Activated T-cell treated with anti-CD3 and anti-CD28 coated beads, Interleukin-2, amount 50 U/mL, for 4 hours (primary cell): ENCODE results near the gene SHTN1. TPM values are rescaled to one million over a fixed set of nuclear protein-coding genes. Genes with fewer than 3 reads are reported as not detected.

ENCODE experiments used
- ATAC-seq, 2 donors: fragments of 200-7000 bp; cut with Tn5 transposase; one replicate each; pipeline ENCODE4 v1.10.0; 2021
- DNase-seq: peaks from one replicate; pipeline ENCODE4 v3.0.0-alpha.2; 2020
- H3K27me3 Mint-ChIP-seq: one replicate; pipeline ENCODE4 v1.8.0; 2021; ENCODE audit warnings: low read depth, mixed read lengths
- H3K36me3 Mint-ChIP-seq: one replicate; pipeline ENCODE4 v1.8.0; 2022; ENCODE audit warnings: mixed read lengths; ENCODE audit not compliant: insufficient read depth
- H3K4me1 Mint-ChIP-seq: one replicate; pipeline ENCODE4 v1.8.0; 2021; ENCODE audit warnings: low read depth, mixed read lengths
- H3K4me3 Mint-ChIP-seq: one replicate; pipeline ENCODE4 v1.8.0; 2021; ENCODE audit warnings: mild to moderate bottlenecking, moderate library complexity, mixed read lengths
- H3K9me3 Mint-ChIP-seq: one replicate; pipeline ENCODE4 v1.8.0; 2021; ENCODE audit warnings: mixed read lengths
- total RNA-seq, 3 donors: library from RNA; stranded (reverse); gene quantifications; one replicate each; pipeline ENCODE4 v1.2.1, GENCODE V29; 2021

SHTN1 gene
- total RNA-seq, 3 donors from 2014 or later = 0.13 to 0.35 (median 0.24) TPM

GRCh38 chr10:116995648-116996047, 9.3 kb downstream of the SHTN1 start:
- DNase-seq (no peak), ATAC-seq (no peak)
- Mint-ChIP-seq H3K4me1 (no peaks in the 10 kb centered on the region), H3K4me3 (no peak overlapping the region), H3K27me3 (peaks cover 7% of the 10 kb centered on the region), H3K36me3 (no peaks in the 10 kb centered on the region), H3K9me3 (no peaks in the 10 kb centered on the region)

- DNase-seq (no peak), ATAC-seq (no peak)
- no peaks in the 10 kb centered on the region for H3K4me1 Mint-ChIP-seq
- H3K36me3 Mint-ChIP-seq = no peaks in the 10 kb centered on the region
- no peak overlapping the region for H3K4me3 Mint-ChIP-seq
- no peaks in the 10 kb centered on the region for H3K9me3 Mint-ChIP-seq
- H3K27me3 Mint-ChIP-seq = peaks cover 7% of the 10 kb centered on the region
Measured at GRCh38 chr10:116994113-116994890, 10.7 kb downstream of the SHTN1 start.

- ATAC-seq (no peak), DNase-seq (no peak)
- H3K9me3 Mint-ChIP-seq = no peaks in the 10 kb centered on the region
- no peak overlapping the region for H3K4me3 Mint-ChIP-seq
- no peaks in the 10 kb centered on the region for H3K36me3 Mint-ChIP-seq
- no peaks in the 10 kb centered on the region for H3K4me1 Mint-ChIP-seq
- peaks cover 7% of the 10 kb centered on the region for H3K27me3 Mint-ChIP-seq
Measured at GRCh38 chr10:116993610-116994009, 11.4 kb downstream of the SHTN1 start.

- ATAC-seq (no peak), DNase-seq (no peak)
- H3K9me3 Mint-ChIP-seq = no peaks in the 10 kb centered on the region
- no peaks in the 10 kb centered on the region for H3K36me3 Mint-ChIP-seq
- H3K4me3 Mint-ChIP-seq = no peak overlapping the region
- no peaks in the 10 kb centered on the region for H3K4me1 Mint-ChIP-seq
- H3K27me3 Mint-ChIP-seq = peaks cover 6% of the 10 kb centered on the region
Measured at GRCh38 chr10:116992183-116992582, 12.8 kb downstream of the SHTN1 start.

- no peak for ATAC-seq
- H3K4me1 Mint-ChIP-seq = no peaks in the 10 kb centered on the region
Measured at GRCh38 chr10:116990276-116990800, 14.6 kb downstream of the SHTN1 start.

GRCh38 chr10:116989439-116989838, 15.5 kb downstream of the SHTN1 start:
- no peak for DNase-seq

More at GRCh38 chr10:116990276-116990800, 14.6 kb downstream of the SHTN1 start:
- H3K9me3 Mint-ChIP-seq = no peaks in the 10 kb centered on the region
- no peaks in the 10 kb centered on the region for H3K36me3 Mint-ChIP-seq
- no peak overlapping the region for H3K4me3 Mint-ChIP-seq
- peaks cover 5% of the 10 kb centered on the region for H3K27me3 Mint-ChIP-seq
- DNase-seq = no peak

GRCh38 chr10:116988311-116988710, 16.7 kb downstream of the SHTN1 start:
- H3K4me3 Mint-ChIP-seq = no peak overlapping the region
- no peak for DNase-seq

More at GRCh38 chr10:116989439-116989838, 15.5 kb downstream of the SHTN1 start:
- Mint-ChIP-seq H3K36me3 (no peaks in the 10 kb centered on the region), H3K4me1 (no peaks in the 10 kb centered on the region), H3K9me3 (no peaks in the 10 kb centered on the region), H3K27me3 (no peaks in the 10 kb centered on the region), H3K4me3 (no peak overlapping the region)
- no peak for ATAC-seq

GRCh38 chr10:116985611-116986010, 19.4 kb downstream of the SHTN1 start:
- Mint-ChIP-seq H3K4me1 (no peaks in the 10 kb centered on the region), H3K9me3 (no peaks in the 10 kb centered on the region), H3K36me3 (no peaks in the 10 kb centered on the region), H3K27me3 (no peaks in the 10 kb centered on the region), H3K4me3 (no peak overlapping the region)
- ATAC-seq (no peak), DNase-seq (no peak)

More at GRCh38 chr10:116988311-116988710, 16.7 kb downstream of the SHTN1 start:
- Mint-ChIP-seq H3K36me3 (no peaks in the 10 kb centered on the region), H3K27me3 (no peaks in the 10 kb centered on the region), H3K4me1 (no peaks in the 10 kb centered on the region), H3K9me3 (no peaks in the 10 kb centered on the region)
- no peak for ATAC-seq

GRCh38 chr10:116984202-116984990, 20.6 kb downstream of the SHTN1 start:
- Mint-ChIP-seq H3K4me1 (no peaks in the 10 kb centered on the region), H3K27me3 (no peaks in the 10 kb centered on the region), H3K36me3 (no peaks in the 10 kb centered on the region), H3K4me3 (no peak overlapping the region), H3K9me3 (no peaks in the 10 kb centered on the region)
- DNase-seq = no peak
- no peak for ATAC-seq

- no peaks in the 10 kb centered on the region for H3K4me1 Mint-ChIP-seq
- no peak overlapping the region for H3K4me3 Mint-ChIP-seq
- ATAC-seq = no peak
- DNase-seq = no peak
- H3K36me3 Mint-ChIP-seq = no peaks in the 10 kb centered on the region
- H3K9me3 Mint-ChIP-seq = no peaks in the 10 kb centered on the region
- H3K27me3 Mint-ChIP-seq = no peaks in the 10 kb centered on the region
Measured at GRCh38 chr10:116980041-116980440, 24.9 kb downstream of the SHTN1 start.

GRCh38 chr10:116978901-116979300, 26.1 kb downstream of the SHTN1 start:
- ATAC-seq (no peak), DNase-seq (no peak)
- no peaks in the 10 kb centered on the region for H3K27me3 Mint-ChIP-seq
- H3K4me3 Mint-ChIP-seq = no peak overlapping the region
- no peaks in the 10 kb centered on the region for H3K9me3 Mint-ChIP-seq
- H3K4me1 Mint-ChIP-seq = no peaks in the 10 kb centered on the region
- H3K36me3 Mint-ChIP-seq = no peaks in the 10 kb centered on the region

GRCh38 chr10:116974456-116975005, 30.5 kb downstream of the SHTN1 start:
- ATAC-seq (no peak), DNase-seq (no peak)
- no peaks in the 10 kb centered on the region for H3K36me3 Mint-ChIP-seq
- no peaks in the 10 kb centered on the region for H3K27me3 Mint-ChIP-seq
- H3K4me1 Mint-ChIP-seq = no peaks in the 10 kb centered on the region
- H3K4me3 Mint-ChIP-seq = no peak overlapping the region
- H3K9me3 Mint-ChIP-seq = no peaks in the 10 kb centered on the region

GRCh38 chr10:116973946-116974455, 31.0 kb downstream of the SHTN1 start:
- no peaks in the 10 kb centered on the region for H3K27me3 Mint-ChIP-seq
- no peaks in the 10 kb centered on the region for H3K4me1 Mint-ChIP-seq
- H3K36me3 Mint-ChIP-seq = no peaks in the 10 kb centered on the region
- no peaks in the 10 kb centered on the region for H3K9me3 Mint-ChIP-seq
- ATAC-seq (no peak), DNase-seq (no peak)
- H3K4me3 Mint-ChIP-seq = no peak overlapping the region

GRCh38 chr10:116973371-116973905, 31.5 kb downstream of the SHTN1 start:
- H3K4me1 Mint-ChIP-seq = no peaks in the 10 kb centered on the region
- no peak for ATAC-seq
- no peaks in the 10 kb centered on the region for H3K27me3 Mint-ChIP-seq
- no peaks in the 10 kb centered on the region for H3K9me3 Mint-ChIP-seq
- H3K4me3 Mint-ChIP-seq = no peak overlapping the region
- no peak for DNase-seq
- no peaks in the 10 kb centered on the region for H3K36me3 Mint-ChIP-seq
